HG03108 (cell line): ENCODE measurements around the gene TMEM184B.

Experiments
- ATAC-seq: cut with Tn5 transposase; IDR thresholded peaks from one replicate; pipeline ENCODE4 v1.9.1; 2021; ENCODE audit warnings: moderate library complexity; ENCODE audit not compliant: unreplicated experiment

TMEM184B gene

GRCh38 chr22:38282397-38282796, 9.6 kb upstream of the TMEM184B start:
- no peak for ATAC-seq

- no peak for ATAC-seq
Measured at GRCh38 chr22:38276166-38276565, 3.4 kb upstream of the TMEM184B start.

GRCh38 chr22:38273135-38273826, 471 bp upstream of the TMEM184B start:
- no peak for ATAC-seq

- ATAC-seq, result no peak
Measured at GRCh38 chr22:38271927-38272372, 860 bp downstream of the TMEM184B start.

GRCh38 chr22:38271101-38271500, 1.7 kb downstream of the TMEM184B start:
- no peak for ATAC-seq

GRCh38 chr22:38270091-38270992, 2.5 kb downstream of the TMEM184B start:
- no peak for ATAC-seq

- no peak for ATAC-seq
Measured at GRCh38 chr22:38269466-38269865, 3.3 kb downstream of the TMEM184B start.

- ATAC-seq, result no peak
Measured at GRCh38 chr22:38267086-38267485, 5.7 kb downstream of the TMEM184B start.

- ATAC-seq, result no peak
Measured at GRCh38 chr22:38266120-38266519, 6.7 kb downstream of the TMEM184B start.

GRCh38 chr22:38264322-38264843, 8.4 kb downstream of the TMEM184B start:
- ATAC-seq, result no peak

- no peak for ATAC-seq
Measured at GRCh38 chr22:38262051-38262795, 10.6 kb downstream of the TMEM184B start.

GRCh38 chr22:38260761-38261681, 11.8 kb downstream of the TMEM184B start:
- no peak for ATAC-seq

- ATAC-seq, result no peak
Measured at GRCh38 chr22:38259370-38259769, 13.4 kb downstream of the TMEM184B start.

- ATAC-seq, result no peak
Measured at GRCh38 chr22:38258895-38259294, 13.9 kb downstream of the TMEM184B start.

GRCh38 chr22:38257650-38258250, 15.1 kb downstream of the TMEM184B start:
- ATAC-seq, result no peak

GRCh38 chr22:38257181-38257580, 15.6 kb downstream of the TMEM184B start:
- no peak for ATAC-seq

- no peak for ATAC-seq
Measured at GRCh38 chr22:38255697-38256096, 17.1 kb downstream of the TMEM184B start.

GRCh38 chr22:38251341-38251692, 21.5 kb downstream of the TMEM184B start:
- no peak for ATAC-seq

- ATAC-seq, result no peak
Measured at GRCh38 chr22:38250643-38251340, 22.0 kb downstream of the TMEM184B start.
